K562 (cell line): ENCODE measurements around the gene OR10A2. TPM values are rescaled to one million over a fixed set of nuclear protein-coding genes. Genes with fewer than 3 reads are reported as not detected.

Source experiments
- ZBED1 ChIP-seq: IDR thresholded peaks from 2 replicates; pipeline ENCODE4 v1.6.1; 2014
- polyA plus RNA-seq, 8 experiments: library from polyadenylated mRNA; depleted of rRNA in 4 of 8; stranded (reverse) in 5 of 8; unstranded in 3 of 8; fragments of >200 nt; fragmentation: Nextera tagmentation in 2 of 8; fragmentation: Illumina TruSeq in 1 of 8; extraction: Ambion mirVana in 2 of 8; extraction: Trizol in 1 of 8; gene quantifications; 2 replicates each; pipeline versions ENCODE4 v1.2.1 to v1.2.3, GENCODE V29; 2011 to 2014; ENCODE audit warnings: inconsistent platforms in 1 of 8, missing spikeins in 1 of 8
- total RNA-seq, 7 experiments: library from RNA; depleted of rRNA in 6 of 7; stranded (reverse); fragments of >200 nt in 6 of 7; fragmentation: Illumina TruSeq in 2 of 7; extraction: Trizol in 2 of 7; gene quantifications; 2 replicates each; pipeline versions ENCODE4 v1.2.1 to v1.2.3, GENCODE V29; 2011 to 2021; ENCODE audit warnings: low replicate concordance in 1 of 7
- TF ChIP-seq, protein P1 (sequence below), 2 experiments: fragments of 450-650 bp in 1 of 2; sonication (generic) in 1 of 2; formaldehyde crosslinking in 1 of 2; IDR thresholded peaks; 2 replicates each; pipeline versions ENCODE4 v1.7.1 to v1.9.0; 2016 to 2022; ENCODE audit warnings: inconsistent platforms in 1 of 2, mild to moderate bottlenecking in 1 of 2, missing genetic modification reagents in 1 of 2

OR10A2 gene
- total and polyA plus RNA-seq, 9 of the 15 experiments (the other 6 are each of a cell fraction or from before 2014, with no cell fraction given), result 0.10 TPM; not detected in 8

- TF ChIP-seq, protein P1, sequence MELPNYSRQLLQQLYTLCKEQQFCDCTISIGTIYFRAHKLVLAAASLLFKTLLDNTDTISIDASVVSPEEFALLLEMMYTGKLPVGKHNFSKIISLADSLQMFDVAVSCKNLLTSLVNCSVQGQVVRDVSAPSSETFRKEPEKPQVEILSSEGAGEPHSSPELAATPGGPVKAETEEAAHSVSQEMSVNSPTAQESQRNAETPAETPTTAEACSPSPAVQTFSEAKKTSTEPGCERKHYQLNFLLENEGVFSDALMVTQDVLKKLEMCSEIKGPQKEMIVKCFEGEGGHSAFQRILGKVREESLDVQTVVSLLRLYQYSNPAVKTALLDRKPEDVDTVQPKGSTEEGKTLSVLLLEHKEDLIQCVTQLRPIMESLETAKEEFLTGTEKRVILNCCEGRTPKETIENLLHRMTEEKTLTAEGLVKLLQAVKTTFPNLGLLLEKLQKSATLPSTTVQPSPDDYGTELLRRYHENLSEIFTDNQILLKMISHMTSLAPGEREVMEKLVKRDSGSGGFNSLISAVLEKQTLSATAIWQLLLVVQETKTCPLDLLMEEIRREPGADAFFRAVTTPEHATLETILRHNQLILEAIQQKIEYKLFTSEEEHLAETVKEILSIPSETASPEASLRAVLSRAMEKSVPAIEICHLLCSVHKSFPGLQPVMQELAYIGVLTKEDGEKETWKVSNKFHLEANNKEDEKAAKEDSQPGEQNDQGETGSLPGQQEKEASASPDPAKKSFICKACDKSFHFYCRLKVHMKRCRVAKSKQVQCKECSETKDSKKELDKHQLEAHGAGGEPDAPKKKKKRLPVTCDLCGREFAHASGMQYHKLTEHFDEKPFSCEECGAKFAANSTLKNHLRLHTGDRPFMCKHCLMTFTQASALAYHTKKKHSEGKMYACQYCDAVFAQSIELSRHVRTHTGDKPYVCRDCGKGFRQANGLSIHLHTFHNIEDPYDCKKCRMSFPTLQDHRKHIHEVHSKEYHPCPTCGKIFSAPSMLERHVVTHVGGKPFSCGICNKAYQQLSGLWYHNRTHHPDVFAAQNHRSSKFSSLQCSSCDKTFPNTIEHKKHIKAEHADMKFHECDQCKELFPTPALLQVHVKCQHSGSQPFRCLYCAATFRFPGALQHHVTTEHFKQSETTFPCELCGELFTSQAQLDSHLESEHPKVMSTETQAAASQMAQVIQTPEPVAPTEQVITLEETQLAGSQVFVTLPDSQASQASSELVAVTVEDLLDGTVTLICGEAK (IDR thresholded peaks at IDR 0.05), result no peak
- TF ChIP-seq, protein P1 (CRISPR knock-in tag; IDR thresholded peaks at IDR 0.05), result no peak
- TF ChIP-seq ZBED1, result no peak
Measured at GRCh38 chr11:6871278-6871677, 8.4 kb downstream of the OR10A2 start (continued).
